OCI-LY7 (cell line): ENCODE results near the gene COL6A5. TPM values are rescaled to one million over a fixed set of nuclear protein-coding genes. Genes with fewer than 3 reads are reported as not detected.

Experiments used
- BruUV-seq: library from RNA; stranded (reverse); fragments of 400-500 nt; replicated peaks from 2 replicates; lab custom pipeline; 2021; lab: Mats Ljungman, UMichigan
- CTCF ChIA-PET: fragments of 300-600 bp; sonication (Branson Sonifier 250); formaldehyde crosslinking; loops from one replicate; lab custom pipeline; 2022; ENCODE audit warnings: antibody characterized with exemption; ENCODE audit not compliant: unreplicated experiment; lab: Charles Lee
- POLR2A ChIA-PET: fragments of 300-600 bp; sonication (Branson Sonifier 250); formaldehyde crosslinking; loops from one replicate; lab custom pipeline; 2022; ENCODE audit warnings: antibody characterized with exemption; lab: Charles Lee
- DNase-seq: peaks from one replicate; pipeline ENCODE4 v3.0.0-alpha.2; 2015; ENCODE audit warnings: low spot score
- H2AFZ ChIP-seq: fragments of 200-600 bp; sonication (generic), shearing (Covaris generic); 2 replicates; pipeline ENCODE4 v1.6.1; 2014; ENCODE audit warnings: mild to moderate bottlenecking, antibody characterized with exemption, low read length, moderate library complexity
- H3K27ac ChIP-seq: fragments of 200-600 bp; sonication (generic); 2 replicates; pipeline ENCODE4 v1.5.1; 2014; ENCODE audit warnings: mixed run types, low read depth, mild to moderate bottlenecking, moderate library complexity, low read length, inconsistent platforms; ENCODE audit not compliant: poor library complexity, severe bottlenecking
- H3K36me3 ChIP-seq: fragments of 200-600 bp; sonication (generic); 2 replicates; pipeline ENCODE4 v1.6.1; 2014; ENCODE audit warnings: mild to moderate bottlenecking, antibody characterized with exemption, low read length, moderate library complexity, mixed read lengths; ENCODE audit not compliant: insufficient read depth
- H3K4me1 ChIP-seq: fragments of 200-600 bp; sonication (generic); 2 replicates; pipeline ENCODE4 v1.5.1; 2014; ENCODE audit warnings: mild to moderate bottlenecking, low read length; ENCODE audit not compliant: insufficient read depth, poor library complexity, severe bottlenecking
- H3K4me2 ChIP-seq: fragments of 200-600 bp; sonication (generic); 2 replicates; pipeline ENCODE4 v1.6.1; 2014; ENCODE audit warnings: mild to moderate bottlenecking, low read length
- H3K4me3 ChIP-seq: fragments of 200-600 bp; sonication (generic); 2 replicates; pipeline ENCODE4 v1.5.1; 2014; ENCODE audit warnings: mild to moderate bottlenecking, low read depth, low read length; ENCODE audit not compliant: poor library complexity, severe bottlenecking
- H3K79me2 ChIP-seq: fragments of 200-600 bp; sonication (generic); 2 replicates; pipeline ENCODE4 v1.6.1; 2016; ENCODE audit warnings: low read depth, mild to moderate bottlenecking, low read length, moderate library complexity, mixed read lengths; ENCODE audit not compliant: insufficient read depth
- H3K9me2 ChIP-seq: fragments of 200-600 bp; sonication (generic); 2 replicates; pipeline ENCODE4 v1.6.1; 2016; ENCODE audit warnings: mild to moderate bottlenecking, low read length, mixed read lengths; ENCODE audit not compliant: insufficient read depth
- H3K9me3 ChIP-seq: fragments of 200-600 bp; sonication (generic); 2 replicates; pipeline ENCODE4 v1.6.1; 2014; ENCODE audit warnings: mild to moderate bottlenecking, mixed run types, low read length, mixed read lengths
- H4K20me1 ChIP-seq: fragments of 200-600 bp; sonication (generic); 2 replicates; pipeline ENCODE4 v1.6.1; 2014; ENCODE audit warnings: mild to moderate bottlenecking, antibody characterized with exemption, low read length, moderate library complexity, mixed read lengths; ENCODE audit not compliant: insufficient read depth
- CTCF ChIP-seq: fragments of 200-600 bp; sonication (generic); conservative IDR thresholded peaks from 2 replicates; pipeline ENCODE4 v1.5.1; 2014; ENCODE audit warnings: mild to moderate bottlenecking, antibody characterized with exemption, low read length, moderate library complexity, mixed read lengths
- EZH2phosphoT487 ChIP-seq: fragments of 200-600 bp; sonication (generic); IDR thresholded peaks from 2 replicates; pipeline ENCODE4 v1.6.1; 2018; ENCODE audit warnings: low read depth, borderline replicate concordance, mild to moderate bottlenecking, mixed run types, antibody characterized with exemption, low read length, moderate library complexity, mixed read lengths
- intact Hi-C: fragments of 100-400 bp; cut with micrococcal nuclease; formaldehyde crosslinking; loops from one replicate; pipeline ENCODE4 v1.10.0; 2022; ENCODE audit not compliant: unreplicated experiment
- total RNA-seq, 2 experiments: library from RNA; depleted of rRNA in 1 of 2; stranded (reverse); fragments of >200 nt in 1 of 2; shearing (Covaris generic) in 1 of 2; gene quantifications; 2 replicates each; pipeline ENCODE4 v1.2.3, GENCODE V29; 2014 to 2022

Gene COL6A5
- total RNA-seq, 2 experiments from 2014 or later, result not detected

GRCh38 chr3:130393594-130393993 lies 48.1 kb downstream of the COL6A5 start:
- Histone ChIP-seq H3K4me1 (no peaks in the 10 kb centered on the region), H4K20me1 (no peaks in the 10 kb centered on the region), H3K79me2 (no peaks in the 10 kb centered on the region), H3K9me2 (no peaks in the 10 kb centered on the region), H3K4me2 (no peak overlapping the region), H3K36me3 (no peaks in the 10 kb centered on the region), H3K27ac (no peak overlapping the region), H2AFZ (no peak overlapping the region), H3K9me3 (no peaks in the 10 kb centered on the region), H3K4me3 (no peak overlapping the region)
- ChIA-PET POLR2A (interaction anchor here (0.7 kb wide), 1 partner anchor 204 kb away, joined by 3 read pairs; no protein-coding TSS in a partner anchor), CTCF (no interaction called here)
- TF ChIP-seq CTCF (no peak), EZH2phosphoT487 (no peak)
- DNase-seq, result no peak
- intact Hi-C loops, result no loop called here
- BruUV-seq, result no TSS peak

GRCh38 chr3:130395331-130395730 lies 49.9 kb downstream of the COL6A5 start:
- H3K4me3 ChIP-seq, result no peak overlapping the region

More at GRCh38 chr3:130395331-130395730, 49.9 kb downstream of the COL6A5 start:
- Histone ChIP-seq H3K27ac (no peak overlapping the region), H2AFZ (no peak overlapping the region), H4K20me1 (no peaks in the 10 kb centered on the region), H3K36me3 (no peaks in the 10 kb centered on the region), H3K9me3 (no peaks in the 10 kb centered on the region), H3K4me2 (no peak overlapping the region), H3K79me2 (no peaks in the 10 kb centered on the region), H3K4me1 (no peaks in the 10 kb centered on the region), H3K9me2 (no peaks in the 10 kb centered on the region)
- ChIA-PET POLR2A (no interaction called here), CTCF (no interaction called here)
- no TSS peak for BruUV-seq
- intact Hi-C loops, result no loop called here
- TF ChIP-seq EZH2phosphoT487, result no peak
- TF ChIP-seq CTCF, result no peak
- no peak for DNase-seq
